Ovary (tissue), 9 donors: ENCODE measurements around the gene IKZF4. TPM values are rescaled to one million over a fixed set of nuclear protein-coding genes. Genes with fewer than 3 reads are reported as not detected.
A peak's percentile ranks its signal among the peaks of the same experiment; 100 is the strongest.

Source experiments
- DNase-seq, 5 donors: peaks; one replicate each; pipeline ENCODE4 v3.0.0-alpha.2; 2019 to 2020
- H3K27ac ChIP-seq, 2 donors: fragments of 200-600 bp; one replicate each; pipeline versions ENCODE4 v1.5.1 to v1.8.0; 2019 to 2022
- H3K27me3 ChIP-seq: fragments of 200-600 bp; one replicate; pipeline ENCODE4 v1.8.0; 2022
- H3K36me3 ChIP-seq: fragments of 200-600 bp; sonication (generic); one replicate; pipeline ENCODE4 v1.5.1; 2019
- H3K4me1 ChIP-seq: one replicate; pipeline ENCODE4 v1.8.1; 2013; ENCODE audit warnings: mild to moderate bottlenecking, moderate library complexity; ENCODE audit not compliant: insufficient read depth
- H3K4me3 ChIP-seq: fragments of 200-600 bp; sonication (generic); one replicate; pipeline ENCODE4 v1.5.1; 2017
- H3K9me3 ChIP-seq, 2 donors: fragments of 200-600 bp in 1 of 2; sonication (generic) in 1 of 2; one replicate each; pipeline versions ENCODE4 v1.5.1 to v1.8.1; 2013 to 2019; ENCODE audit warnings: mild to moderate bottlenecking in 1 of 2, moderate library complexity in 1 of 2
- EP300 ChIP-seq: sonication (generic); formaldehyde crosslinking; IDR thresholded peaks from one replicate; pipeline ENCODE4 v1.6.1; 2017; ENCODE audit warnings: antibody characterized with exemption
- POLR2A ChIP-seq: fragments of 450-650 bp; IDR thresholded peaks from one replicate; pipeline ENCODE4 v1.6.1; 2017; ENCODE audit warnings: antibody characterized with exemption, mild to moderate bottlenecking, moderate library complexity
- WGBS, 3 donors: extraction: QIAGEN DNeasy Blood & Tissue Kit in 1 of 3; methylation state at CpG; one replicate each; pipeline versions ENCODE4 v1.1.5 to v1.1.7; 2013 to 2017; 5-methylcytosine and 5-hydroxymethylcytosine counted together
- intact Hi-C, 4 donors: fragments of 100-400 bp; cut with DNase I; formaldehyde crosslinking; loops; one replicate each; pipeline versions ENCODE4 v1.11.0 to v1.15.1; 2022 to 2023
- polyA plus RNA-seq, 2 donors: library from polyadenylated mRNA; stranded (reverse); fragments of 200-250 nt in 1 of 2; fragments of 350-450 nt in 1 of 2; fragmentation: Illumina TruSeq in 1 of 2; extraction: RNeasy Lipid Tissue Mini Kit (QIAGEN cat#74804) in 1 of 2; gene quantifications; one replicate each; pipeline ENCODE4 v1.2.3, GENCODE V29; 2013 to 2014
- total RNA-seq, 7 donors: library from RNA; depleted of rRNA in 2 of 7; stranded (reverse); fragments of >200 nt in 2 of 7; fragmentation: NEBNext Ultra II Directional in 3 of 7; extraction: Animal tissue kit (Norgen Biotek cat#: 25700) in 3 of 7; gene quantifications; one replicate each; pipeline versions ENCODE4 v1.1.0 to v1.2.4, GENCODE V29; 2016 to 2023
- TF ChIP-seq, protein P1 (sequence below), 3 donors: fragments of 450-650 bp in 2 of 3; fragments of 200-600 bp in 1 of 3; IDR thresholded peaks; one replicate each; pipeline versions ENCODE4 v1.5.1 to v1.8.0; 2016 to 2022; ENCODE audit warnings: antibody characterized with exemption in 3 of 3, mild to moderate bottlenecking in 1 of 3
- donor health status: DM: no; HTN: no; CAD: no; lungs with moderate emphysema.
- donor health status: DM: no; HTN: no; CAD: no.
- donor health status: Bipolar disorder and iron deficiency.
- donor health status: DM: yes; HTN: yes; CAD: no.
- donor health status: DM: no; HTN: no; CAD: no.
- donor health status: DM: yes; HTN: yes; CAD: no.

IKZF4 gene
- total and polyA plus RNA-seq, 9 donors: 4.0 to 33.2 (median 15.9) TPM

DNA sequence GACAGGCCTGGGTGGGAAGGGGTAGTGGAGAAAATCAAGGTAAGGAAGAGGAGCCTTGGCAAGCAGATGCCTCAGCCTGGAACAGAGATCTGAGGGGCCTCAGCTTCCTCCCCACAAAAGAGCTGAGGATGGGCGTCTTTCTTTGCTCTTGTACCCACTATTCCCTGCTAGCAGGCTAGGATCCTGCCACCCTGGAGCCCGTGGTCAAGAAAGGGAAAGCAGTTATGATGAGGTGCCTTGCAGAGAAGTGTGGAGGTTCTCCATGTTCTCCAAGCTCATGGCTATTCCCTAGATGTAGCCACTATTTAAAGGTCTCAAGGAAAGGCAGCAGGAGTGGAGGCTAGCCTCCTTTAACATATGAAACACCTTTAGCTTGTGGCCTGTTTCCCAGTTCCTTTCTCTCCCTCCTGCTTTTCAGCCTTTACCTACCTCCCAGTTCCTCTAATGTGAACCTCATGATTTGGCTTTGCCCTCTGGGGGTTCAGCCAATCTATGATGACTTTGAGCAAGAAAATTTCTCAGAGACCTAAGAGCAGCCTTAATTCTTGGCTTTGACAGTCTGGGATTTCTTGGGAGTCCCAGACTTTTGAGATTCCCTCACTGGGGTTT is 1.1 kb downstream of the IKZF4 start:
- intact Hi-C loops: loop anchor here in 1 of 4 donors (2.0 kb wide), 1 partner anchor 63 kb away; no protein-coding TSS in a partner anchor
- no peaks in the 10 kb centered on the region for H3K27me3 ChIP-seq
- no peaks in the 10 kb centered on the region for H3K36me3 ChIP-seq
- DNase-seq: no peak
- WGBS, 3 donors: 18 to 21% (median 18%) methylated on average over 2 of the region's 2 CpGs
- H3K4me1 ChIP-seq: peaks cover 9% of the 10 kb centered on the region
- no peaks in the 10 kb centered on the region for H3K9me3 ChIP-seq
- peak overlapping the region; percentile 20 for H3K4me3 ChIP-seq
- TF ChIP-seq POLR2A: no peak
- TF ChIP-seq EP300: no peak
- TF ChIP-seq, protein P1, sequence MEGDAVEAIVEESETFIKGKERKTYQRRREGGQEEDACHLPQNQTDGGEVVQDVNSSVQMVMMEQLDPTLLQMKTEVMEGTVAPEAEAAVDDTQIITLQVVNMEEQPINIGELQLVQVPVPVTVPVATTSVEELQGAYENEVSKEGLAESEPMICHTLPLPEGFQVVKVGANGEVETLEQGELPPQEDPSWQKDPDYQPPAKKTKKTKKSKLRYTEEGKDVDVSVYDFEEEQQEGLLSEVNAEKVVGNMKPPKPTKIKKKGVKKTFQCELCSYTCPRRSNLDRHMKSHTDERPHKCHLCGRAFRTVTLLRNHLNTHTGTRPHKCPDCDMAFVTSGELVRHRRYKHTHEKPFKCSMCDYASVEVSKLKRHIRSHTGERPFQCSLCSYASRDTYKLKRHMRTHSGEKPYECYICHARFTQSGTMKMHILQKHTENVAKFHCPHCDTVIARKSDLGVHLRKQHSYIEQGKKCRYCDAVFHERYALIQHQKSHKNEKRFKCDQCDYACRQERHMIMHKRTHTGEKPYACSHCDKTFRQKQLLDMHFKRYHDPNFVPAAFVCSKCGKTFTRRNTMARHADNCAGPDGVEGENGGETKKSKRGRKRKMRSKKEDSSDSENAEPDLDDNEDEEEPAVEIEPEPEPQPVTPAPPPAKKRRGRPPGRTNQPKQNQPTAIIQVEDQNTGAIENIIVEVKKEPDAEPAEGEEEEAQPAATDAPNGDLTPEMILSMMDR (IDR thresholded peaks at IDR 0.05): no peak
- H3K27ac ChIP-seq: peak overlapping the region; percentile 33 to 79

GRCh38 chr12:56028511-56029165 is 7.8 kb downstream of the IKZF4 start:
- H3K27ac ChIP-seq: no peak overlapping the region

DNA sequence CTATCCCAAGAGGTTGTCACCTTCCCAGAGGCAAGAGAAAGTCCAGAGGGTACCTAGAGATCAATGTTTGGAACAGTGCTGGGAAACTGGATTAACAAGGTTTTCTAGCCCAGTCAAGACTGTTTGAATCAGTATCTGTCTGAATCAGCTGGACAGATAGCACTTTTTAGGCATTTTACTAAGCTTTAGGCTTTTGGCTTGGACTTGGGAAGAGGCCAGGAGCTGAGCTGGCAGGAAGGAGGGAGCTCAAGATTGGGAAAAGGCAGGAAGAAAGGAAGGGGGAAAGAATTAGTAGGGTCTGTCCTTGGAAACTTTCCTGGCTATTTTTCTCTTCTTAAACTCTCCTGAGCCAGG is 8.3 kb downstream of the IKZF4 start:
- TF ChIP-seq EP300: no peak
- TF ChIP-seq POLR2A: no peak
- TF ChIP-seq, protein P1 (IDR thresholded peaks at IDR 0.05): no peak

More at GRCh38 chr12:56028511-56029165, 7.8 kb downstream of the IKZF4 start:
- DNase-seq: no peak
- H3K4me1 ChIP-seq: no peaks in the 10 kb centered on the region
- intact Hi-C loops: no loop called here
- H3K27me3 ChIP-seq: no peaks in the 10 kb centered on the region
- no peak for TF ChIP-seq EP300
- TF ChIP-seq, protein P1 (IDR thresholded peaks at IDR 0.05): no peak
- no peak for TF ChIP-seq POLR2A
- no peaks in the 10 kb centered on the region for H3K36me3 ChIP-seq
- H3K9me3 ChIP-seq: no peaks in the 10 kb centered on the region
- no peak overlapping the region for H3K4me3 ChIP-seq
- WGBS, 3 donors: 49 to 59% (median 58%) methylated on average over 5 of the region's 5 CpGs

GRCh38 chr12:56029666-56030293 is 8.9 kb downstream of the IKZF4 start:
- TF ChIP-seq POLR2A (no peak), EP300 (no peak)
- TF ChIP-seq, protein P1 (IDR thresholded peaks at IDR 0.05): peak; percentile 14 to 48 (median 28)
- peak in 2 of 5 donors; percentile 44 to 52 for DNase-seq
- H3K4me1 ChIP-seq: no peaks in the 10 kb centered on the region
- H3K9me3 ChIP-seq: no peaks in the 10 kb centered on the region
- H3K4me3 ChIP-seq: no peak overlapping the region
- H3K27ac ChIP-seq: no peak overlapping the region
- no peaks in the 10 kb centered on the region for H3K36me3 ChIP-seq
- no peaks in the 10 kb centered on the region for H3K27me3 ChIP-seq
- 72 to 76% (median 74%) methylated on average over 6 of the region's 6 CpGs for WGBS, 3 donors
- intact Hi-C loops: no loop called here

More for the DNA sequence above, 8.3 kb downstream of the IKZF4 start:
- intact Hi-C loops: no loop called here
- Histone ChIP-seq H3K9me3 (no peaks in the 10 kb centered on the region), H3K27ac (no peak overlapping the region), H3K36me3 (no peaks in the 10 kb centered on the region), H3K4me1 (no peaks in the 10 kb centered on the region), H3K4me3 (no peak overlapping the region), H3K27me3 (no peaks in the 10 kb centered on the region)
- peak in 4 of 5 donors; percentile 38 to 61 (median 50) for DNase-seq
